Umbilical cord (tissue), 2 donors: ENCODE results near the gene ZNF700. TPM values are rescaled to one million over a fixed set of nuclear protein-coding genes. Genes with fewer than 3 reads are reported as not detected.
"Not testable (repeated sequence)": the region's sequence is repeated elsewhere in the genome, so short reads cannot be mapped to it uniquely, and the experiment has no call there.

ENCODE experiments used
- DNase-seq: peaks from one replicate; pipeline ENCODE4 v3.0.0-alpha.2; 2015; ENCODE audit warnings: low spot score
- total RNA-seq: library from RNA; depleted of rRNA; stranded (reverse); fragments of >200 nt; gene quantifications from one replicate; pipeline ENCODE4 v1.2.3, GENCODE V29; 2014; ENCODE audit warnings: low replicate concordance; ENCODE audit not compliant: insufficient read depth

Gene ZNF700
- total RNA-seq, 1 donor from 2014 or later: 16.1 TPM

- DNase-seq: not testable (repeated sequence)
Measured at GRCh38 chr19:11938383-11938782, 13.5 kb downstream of the ZNF700 start.

DNA sequence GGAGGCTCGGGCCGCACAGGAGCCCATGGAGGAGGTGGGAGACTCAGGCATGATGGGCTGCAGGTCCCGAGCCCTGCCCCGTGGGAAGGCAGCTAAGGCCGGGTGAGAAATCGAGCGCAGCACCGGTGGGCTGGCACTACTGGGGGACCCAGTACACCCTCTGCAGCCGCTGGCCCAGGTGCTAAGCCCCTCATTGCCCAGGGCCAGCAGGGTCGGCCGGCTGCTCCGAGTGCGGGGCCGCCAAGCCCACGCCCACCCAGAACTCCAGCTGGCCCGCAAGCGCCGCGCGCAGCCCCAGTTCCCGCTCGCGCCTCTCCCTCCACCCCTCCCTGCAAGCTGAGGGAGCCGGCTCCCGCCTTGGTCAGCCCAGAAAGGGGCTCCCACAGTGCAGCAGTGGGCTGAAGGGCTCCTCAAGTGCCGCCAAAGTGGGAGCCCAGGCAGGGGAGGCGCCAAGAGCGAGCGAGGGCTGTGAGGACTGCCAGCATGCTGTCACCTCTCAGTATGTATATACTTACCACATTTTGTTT is 16.5 kb downstream of the ZNF700 start:
- not testable (repeated sequence) for DNase-seq

- no peak for DNase-seq
Measured at GRCh38 chr19:11942008-11942842, 17.3 kb downstream of the ZNF700 start.

DNA sequence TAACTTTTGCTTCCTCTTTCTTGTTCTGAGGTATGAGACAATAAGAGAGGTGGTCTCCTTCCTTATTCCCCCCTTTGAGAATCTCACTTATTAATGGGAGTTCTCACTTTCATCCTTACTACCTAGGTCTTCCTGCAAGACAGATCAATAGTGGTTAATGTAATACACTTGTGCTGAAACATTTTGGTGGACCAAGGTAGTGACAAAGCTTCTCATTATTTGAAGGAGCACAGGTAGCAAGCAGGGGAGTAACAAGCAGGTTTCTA is 17.9 kb downstream of the ZNF700 start:
- DNase-seq: no peak

DNA sequence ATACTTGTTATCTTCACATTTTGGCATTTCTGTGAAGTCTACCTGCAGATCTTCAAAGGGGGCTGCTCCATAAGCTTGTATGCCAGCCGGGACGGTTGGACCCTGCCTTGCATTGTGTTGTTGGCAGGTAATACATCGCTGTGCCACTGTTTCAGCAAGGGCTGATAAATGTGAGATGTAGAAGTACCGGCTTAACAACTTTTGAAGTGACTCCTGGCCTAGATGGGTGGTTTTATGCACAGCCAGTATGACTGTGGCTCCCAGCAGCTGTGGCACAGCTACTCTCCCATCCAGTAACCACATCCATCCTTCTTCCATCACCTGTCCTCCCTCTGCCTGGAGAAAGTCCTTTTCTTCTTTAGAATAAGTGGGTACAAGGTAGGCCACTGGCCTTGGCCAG is 19.7 kb downstream of the ZNF700 start:
- DNase-seq: no peak

- no peak for DNase-seq
Measured at GRCh38 chr19:11948646-11949045, 23.7 kb downstream of the ZNF700 start.

- DNase-seq: no peak
Measured at GRCh38 chr19:11949201-11949600, 24.3 kb downstream of the ZNF700 start.

GRCh38 chr19:11949614-11950080 is 24.7 kb downstream of the ZNF700 start:
- not testable (repeated sequence) for DNase-seq

- DNase-seq: no peak
Measured at GRCh38 chr19:11950312-11950711, 25.4 kb downstream of the ZNF700 start.

- peak; percentile 69 for DNase-seq
Measured at GRCh38 chr19:11963566-11964355, 38.9 kb downstream of the ZNF700 start.

- no peak for DNase-seq
Measured at GRCh38 chr19:11964496-11964857, 39.6 kb downstream of the ZNF700 start.

GRCh38 chr19:11964858-11965645 is 40.1 kb downstream of the ZNF700 start, which contains the start of gene ZNF763:
Gene ZNF763 (plus strand): TSS chr19:11965040. CDS start chr19:11965209, 169 bp downstream.
- DNase-seq: peak; percentile 96

- DNase-seq: no peak
Measured at GRCh38 chr19:11970174-11970573, 45.3 kb downstream of the ZNF700 start.

- no peak for DNase-seq
Measured at GRCh38 chr19:11971041-11971440, 46.1 kb downstream of the ZNF700 start.

GRCh38 chr19:11973019-11973810 is 48.3 kb downstream of the ZNF700 start:
- DNase-seq: no peak

- no peak for DNase-seq
Measured at GRCh38 chr19:11978492-11979100, 53.7 kb downstream of the ZNF700 start.

- no peak for DNase-seq
Measured at GRCh38 chr19:11979527-11979926, 54.6 kb downstream of the ZNF700 start.

DNA sequence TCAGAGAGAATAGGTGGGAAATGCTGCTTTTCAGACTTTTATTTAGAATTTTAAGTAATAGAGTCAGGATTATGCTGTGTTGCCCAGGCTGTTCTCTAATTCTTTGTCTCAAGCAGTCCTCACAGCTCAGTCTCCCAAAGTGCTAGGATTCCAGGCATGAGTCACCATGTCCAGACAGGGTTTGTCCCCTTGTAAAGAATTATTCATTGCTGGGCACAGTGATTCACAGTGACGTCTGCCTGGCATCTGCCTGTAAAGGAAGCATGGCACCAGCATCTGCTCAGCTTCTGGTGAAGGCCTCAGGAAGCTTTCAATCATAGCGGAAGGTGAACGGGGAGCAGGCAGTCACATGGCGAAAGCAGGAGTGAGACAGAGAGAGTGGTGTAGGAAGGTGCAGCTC is 57.6 kb downstream of the ZNF700 start:
- no peak for DNase-seq

GRCh38 chr19:11984986-11985385 is 60.1 kb downstream of the ZNF700 start:
- no peak for DNase-seq

DNA sequence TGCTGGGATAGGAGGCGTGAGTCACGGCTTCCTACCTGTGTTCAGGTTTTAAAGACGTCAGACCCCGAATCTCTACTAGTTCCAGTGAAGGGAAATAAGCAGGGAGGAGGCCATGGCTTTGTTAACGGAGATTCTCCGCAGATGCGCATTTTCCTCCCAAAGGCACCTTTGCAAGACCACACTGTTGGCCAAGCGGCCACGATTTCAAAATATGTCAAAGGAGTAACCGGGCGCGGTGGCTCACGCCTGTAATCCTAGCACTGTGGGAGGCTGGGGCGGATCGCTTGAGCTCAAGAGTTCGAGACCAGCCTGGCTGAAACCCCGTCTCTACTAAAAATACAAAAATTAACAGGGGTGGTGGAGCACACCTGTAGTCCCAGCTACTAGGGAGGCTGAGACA is 61.8 kb downstream of the ZNF700 start:
- DNase-seq: no peak
